ENCODE measurements around the gene TSPAN4. TPM values are rescaled to one million over a fixed set of nuclear protein-coding genes. Genes with fewer than 3 reads are reported as not detected.
A peak's percentile ranks its signal among the peaks of the same experiment; 100 is the strongest.

TSPAN4 gene
- total RNA-seq, 2 experiments from 2014 or later: 5.2 to 5.3 TPM

DNA sequence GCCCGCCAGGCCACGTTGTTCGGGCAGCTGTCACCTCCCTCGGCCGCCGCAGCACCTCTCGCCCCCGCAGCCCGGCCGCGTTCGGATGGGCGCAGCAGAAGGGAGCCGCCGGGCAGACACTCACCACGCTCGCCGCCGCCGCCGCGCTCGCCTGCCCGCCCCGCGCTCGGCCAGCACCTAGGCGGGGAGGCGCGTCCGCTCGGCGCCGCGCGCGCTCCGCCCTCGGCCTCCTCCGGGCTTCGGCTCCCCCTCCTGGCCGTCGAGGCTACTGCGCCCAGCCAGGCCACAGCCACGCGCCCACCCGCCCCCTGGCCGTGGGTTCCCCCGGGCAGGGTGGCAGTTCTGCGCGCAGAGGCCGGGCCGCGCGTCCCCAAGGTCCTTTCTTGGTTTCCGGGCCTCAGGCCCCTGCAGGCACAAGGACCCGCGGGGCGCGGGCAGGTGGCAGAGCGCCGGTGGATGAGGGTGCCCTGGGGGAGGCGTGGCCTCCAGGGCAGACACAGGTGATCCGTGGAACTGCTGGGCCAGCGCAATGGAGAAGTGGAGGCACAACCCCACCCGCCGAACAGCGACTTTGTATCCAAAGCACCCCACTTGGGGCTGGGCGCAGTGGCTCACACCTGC, 44.4 kb upstream of the TSPAN4 start, which contains the start of gene SLC25A22:
TSS of gene SLC25A22 (minus strand) at position 189 of the 621 bp plus-strand sequence. CDS start 3,275 bp downstream, outside the sequence.
- CTCF ChIA-PET: interaction anchor here (1.2 kb wide), 1 partner anchor 11 kb away, joined by 7 read pairs; the partner anchor contains the start of gene RPLP2
- Mint-ChIP-seq H3K27ac (peak within 1 kb of the TSS; percentile 76), H3K4me1 (ENCODE audit: low read depth) (peaks cover 19% of the 10 kb centered on the region), H3K27me3 (no peaks in the 10 kb centered on the region), H3K36me3 (peaks cover 12% of the 10 kb centered on the region), H3K4me3 (peak within 1 kb of the TSS; percentile 81), H3K9me3 (no peaks in the 10 kb centered on the region)
- POLR2A ChIA-PET: no interaction called here
- intact Hi-C loops (cut with micrococcal nuclease): loop anchor here (5.0 to 10.0 kb wide), 3 partner anchors 181 to 383 kb away; partner anchors contain the start of genes IRF7 and SIGIRR
- peak; percentile 88 for DNase-seq

DNA sequence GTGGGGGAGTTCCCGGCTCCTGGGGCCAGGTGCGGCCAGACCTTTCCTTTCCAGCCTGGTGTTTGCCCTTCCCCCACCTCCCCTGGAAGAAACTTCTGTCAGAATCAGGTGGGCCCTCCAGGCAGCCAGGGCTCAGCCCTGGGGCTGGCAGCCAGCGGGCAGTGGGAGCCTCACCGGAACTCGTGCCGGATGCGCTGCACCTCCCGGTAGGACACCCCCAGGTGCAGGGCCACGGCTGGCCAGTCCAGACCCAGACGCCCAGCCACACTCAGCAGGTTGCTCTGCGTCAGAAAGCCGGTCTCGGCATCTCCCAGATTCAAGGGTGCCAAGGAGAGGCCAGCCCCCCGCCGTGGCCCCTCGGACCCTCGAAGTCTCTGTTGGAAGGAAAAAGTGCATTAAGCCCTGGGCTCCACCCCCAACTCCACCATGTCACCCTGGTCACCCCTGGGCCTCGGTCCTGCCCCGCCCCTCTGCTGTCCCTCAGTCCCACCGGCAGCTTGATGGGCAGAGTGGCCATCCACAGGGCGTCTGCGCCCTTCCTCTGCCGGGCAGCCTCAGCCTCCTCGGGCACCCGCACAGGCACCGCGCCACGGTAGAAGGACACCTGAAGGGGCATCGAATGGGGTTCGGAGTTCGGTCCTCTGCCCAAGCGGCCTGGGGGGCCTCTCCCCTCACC, 42.9 kb upstream of the TSPAN4 start:
- intact Hi-C loops (cut with micrococcal nuclease): loop anchor here (5.0 to 10.0 kb wide), 3 partner anchors 182 to 385 kb away; partner anchors contain the start of genes IRF7 and SIGIRR
- ChIA-PET CTCF (interaction anchor here (0.9 to 1.2 kb wide), 2 partner anchors 9 to 22 kb away, joined by 4 to 7 read pairs; partner anchors contain the start of gene RPLP2), POLR2A (interaction anchor here (1.2 kb wide), 1 partner anchor 10 kb away, joined by 5 read pairs; the partner anchor contains the start of gene RPLP2)
- Mint-ChIP-seq H3K36me3 (peaks cover 7% of the 10 kb centered on the region), H3K9me3 (no peaks in the 10 kb centered on the region), H3K27ac (no peak overlapping the region), H3K4me3 (no peak overlapping the region), H3K27me3 (no peaks in the 10 kb centered on the region), H3K4me1 (ENCODE audit: low read depth) (peaks cover 25% of the 10 kb centered on the region)
- no peak for DNase-seq

DNA sequence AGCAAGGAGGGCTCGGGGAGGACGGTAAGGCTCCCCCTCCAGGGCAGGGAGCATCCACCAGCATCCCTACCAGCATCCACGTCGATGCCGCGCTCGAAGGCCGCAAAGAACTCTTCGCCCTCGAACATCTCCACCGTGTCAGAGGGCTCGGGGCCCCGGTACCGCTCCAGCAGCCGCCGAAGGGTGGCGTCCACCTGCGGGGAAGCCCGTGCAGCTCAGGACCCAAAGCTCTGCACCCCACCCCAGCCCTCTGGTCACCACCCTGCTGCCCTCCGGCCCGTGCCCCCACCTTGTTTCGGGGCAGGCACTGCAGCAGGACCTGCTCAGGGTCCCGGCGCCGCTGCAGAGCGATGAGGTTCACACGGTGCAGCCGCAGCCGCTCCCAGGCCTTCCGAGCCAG, 42.2 kb upstream of the TSPAN4 start:
- H3K27ac Mint-ChIP-seq: no peak overlapping the region
- peaks cover 19% of the 10 kb centered on the region for H3K4me1 Mint-ChIP-seq (ENCODE audit: low read depth)
- CTCF ChIA-PET: no interaction called here
- intact Hi-C loops (cut with micrococcal nuclease): no loop called here
- H3K27me3 Mint-ChIP-seq: no peaks in the 10 kb centered on the region
- no peak overlapping the region for H3K4me3 Mint-ChIP-seq
- peaks cover 6% of the 10 kb centered on the region for H3K36me3 Mint-ChIP-seq
- H3K9me3 Mint-ChIP-seq: no peaks in the 10 kb centered on the region
- POLR2A ChIA-PET: interaction anchor here (1.2 kb wide), 1 partner anchor 9 kb away, joined by 5 read pairs; the partner anchor contains the start of gene RPLP2
- DNase-seq: no peak

DNA sequence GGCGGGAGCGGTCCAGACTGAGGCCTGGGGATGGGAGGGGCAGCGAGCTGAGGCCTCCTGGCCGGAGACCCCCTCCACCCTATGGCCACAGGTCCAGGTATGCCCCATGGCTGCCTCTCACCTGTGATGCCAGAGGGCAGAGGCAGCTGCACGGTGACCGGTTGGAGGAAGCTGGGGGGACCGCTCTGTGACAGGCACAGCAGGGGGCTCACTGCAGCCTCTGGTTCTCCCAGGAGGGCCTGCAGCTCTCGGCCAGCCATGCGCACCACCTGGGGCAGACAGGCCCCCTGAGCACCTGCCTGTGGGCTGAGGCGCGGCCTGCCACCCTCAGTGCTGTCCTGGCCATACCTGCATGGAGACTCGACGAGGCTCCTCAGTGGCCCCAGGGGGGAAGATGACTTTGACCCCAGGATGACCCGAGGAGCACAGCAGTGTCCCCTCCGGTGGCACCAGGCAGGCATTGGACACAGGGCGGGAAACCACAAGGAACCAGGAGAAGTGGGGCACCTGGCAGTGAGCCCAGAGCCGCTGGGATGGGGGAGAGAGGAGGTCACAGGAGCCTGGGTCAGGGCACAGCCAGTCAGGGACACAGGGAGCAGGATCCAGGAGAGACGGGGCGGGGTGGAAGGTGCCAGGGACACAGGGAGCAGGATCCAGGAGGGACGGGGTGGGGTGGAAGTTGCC, 41.4 kb upstream of the TSPAN4 start:
- CTCF ChIA-PET: no interaction called here
- Mint-ChIP-seq H3K4me1 (ENCODE audit: low read depth) (peaks cover 18% of the 10 kb centered on the region), H3K27me3 (no peaks in the 10 kb centered on the region), H3K4me3 (no peak overlapping the region), H3K27ac (no peak overlapping the region), H3K36me3 (peaks cover 6% of the 10 kb centered on the region), H3K9me3 (no peaks in the 10 kb centered on the region)
- DNase-seq: no peak
- POLR2A ChIA-PET: interaction anchor here (1.2 kb wide), 1 partner anchor 8 kb away, joined by 5 read pairs; the partner anchor contains the start of gene RPLP2
- intact Hi-C loops (cut with micrococcal nuclease): no loop called here

DNA sequence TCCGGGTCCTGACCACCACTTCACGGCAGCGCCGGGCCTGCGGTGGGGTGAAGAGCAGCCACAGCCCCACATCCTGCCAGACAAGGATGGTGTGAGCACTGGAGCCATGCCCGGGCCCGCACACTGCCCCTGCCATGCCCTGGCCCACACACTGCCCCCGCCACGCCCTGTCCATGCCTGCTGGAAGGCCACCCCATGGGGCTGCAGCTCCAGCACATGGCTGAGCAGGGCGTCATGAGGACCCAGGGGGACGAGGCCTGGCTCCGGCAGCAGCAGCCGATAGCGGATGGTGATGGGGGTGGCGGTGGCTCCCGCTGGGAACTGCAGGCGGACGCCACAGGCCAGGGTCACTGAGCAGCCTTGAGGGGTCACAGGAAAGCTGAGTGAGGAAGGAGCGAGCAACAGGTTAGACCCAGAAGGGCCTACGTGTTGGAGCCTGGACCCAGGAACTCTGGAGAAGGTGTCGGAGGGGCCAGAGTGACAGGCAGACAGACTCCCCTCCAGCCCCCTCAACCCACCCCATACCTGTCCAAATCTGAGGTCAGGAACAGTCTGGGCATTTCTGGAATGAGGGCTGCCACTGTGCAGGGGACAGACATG, 40.5 kb upstream of the TSPAN4 start:
- no peak overlapping the region for H3K4me3 Mint-ChIP-seq
- H3K9me3 Mint-ChIP-seq: no peaks in the 10 kb centered on the region
- H3K36me3 Mint-ChIP-seq: peaks cover 6% of the 10 kb centered on the region
- intact Hi-C loops (cut with micrococcal nuclease): no loop called here
- ChIA-PET CTCF (no interaction called here), POLR2A (interaction anchor here (0.7 to 1.1 kb wide), 2 partner anchors 10 to 39 kb away, joined by 3 read pairs; no protein-coding TSS in a partner anchor)
- peaks cover 13% of the 10 kb centered on the region for H3K4me1 Mint-ChIP-seq (ENCODE audit: low read depth)
- no peak overlapping the region for H3K27ac Mint-ChIP-seq
- DNase-seq: no peak
- no peaks in the 10 kb centered on the region for H3K27me3 Mint-ChIP-seq

DNA sequence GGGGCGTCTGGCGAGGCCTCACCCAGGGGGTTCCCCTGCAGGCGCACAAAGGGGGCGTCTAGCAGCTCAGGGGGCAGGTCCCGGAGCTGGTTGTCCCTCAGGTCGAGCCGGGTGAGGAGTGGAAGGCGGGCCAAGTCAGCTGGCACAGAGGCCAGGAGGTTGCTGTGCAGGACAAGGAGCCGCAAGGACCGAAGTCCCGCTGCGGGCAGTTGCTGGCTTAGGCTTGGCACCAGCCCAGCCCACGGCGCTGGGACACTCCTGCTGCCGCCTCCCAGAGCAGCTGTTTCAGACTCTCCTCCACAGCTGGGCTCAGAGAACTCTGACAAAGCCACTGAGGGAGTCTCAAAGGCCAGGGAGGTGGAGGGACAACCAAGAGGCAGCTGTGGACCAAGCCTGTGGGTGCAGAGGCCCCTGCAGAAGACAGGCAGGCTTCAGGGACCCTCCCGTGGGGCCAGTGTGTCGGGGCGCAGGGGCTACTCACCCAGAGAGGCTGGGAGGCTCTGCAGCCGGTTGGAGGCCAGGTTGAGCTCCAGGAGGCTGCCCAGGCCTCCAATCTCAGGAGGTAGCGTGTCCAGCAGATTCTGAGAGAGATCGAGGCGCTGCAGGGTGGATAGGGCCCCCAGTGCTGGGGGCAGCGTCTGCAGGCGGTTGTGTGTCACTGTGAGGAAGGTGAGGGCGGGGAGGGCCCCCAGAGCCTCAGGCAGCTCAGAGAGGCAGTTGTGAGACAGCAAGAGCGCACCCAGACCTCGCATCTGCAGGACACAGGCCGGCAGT, 39.8 kb upstream of the TSPAN4 start:
- Mint-ChIP-seq H3K36me3 (peaks cover 8% of the 10 kb centered on the region), H3K27me3 (no peaks in the 10 kb centered on the region), H3K9me3 (no peaks in the 10 kb centered on the region), H3K4me3 (peak overlapping the region; percentile 23), H3K27ac (no peak overlapping the region), H3K4me1 (ENCODE audit: low read depth) (peaks cover 15% of the 10 kb centered on the region)
- POLR2A ChIA-PET: interaction anchor here (0.6 to 1.1 kb wide), 3 partner anchors 10 to 55 kb away, joined by 3 read pairs; no protein-coding TSS in a partner anchor
- intact Hi-C loops (cut with micrococcal nuclease): no loop called here
- DNase-seq: no peak
- CTCF ChIA-PET: no interaction called here

DNA sequence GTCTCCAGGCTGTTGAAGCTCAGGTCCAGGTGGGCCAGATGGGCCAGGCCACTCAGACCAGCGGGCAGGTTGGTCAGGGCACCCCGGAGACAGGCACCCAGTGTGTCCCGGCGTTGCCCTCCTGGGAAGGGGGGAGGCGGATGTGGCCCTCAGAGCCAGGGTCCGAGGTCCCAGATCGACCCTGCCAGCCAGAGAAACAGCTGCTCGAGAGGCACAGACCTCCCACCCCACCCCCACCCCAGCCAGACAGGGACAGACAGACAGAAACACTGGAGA, 39.2 kb upstream of the TSPAN4 start:
- Mint-ChIP-seq H3K4me3 (peak overlapping the region; percentile 82), H3K4me1 (ENCODE audit: low read depth) (peaks cover 17% of the 10 kb centered on the region), H3K27ac (no peak overlapping the region), H3K36me3 (peaks cover 9% of the 10 kb centered on the region), H3K9me3 (no peaks in the 10 kb centered on the region), H3K27me3 (no peaks in the 10 kb centered on the region)
- no peak for DNase-seq
- POLR2A ChIA-PET: interaction anchor here (0.6 to 1.5 kb wide), 2 partner anchors 14 to 55 kb away, joined by 3 to 5 read pairs; partner anchors contain the start of gene CEND1
- intact Hi-C loops (cut with micrococcal nuclease): no loop called here
- CTCF ChIA-PET: no interaction called here

DNA sequence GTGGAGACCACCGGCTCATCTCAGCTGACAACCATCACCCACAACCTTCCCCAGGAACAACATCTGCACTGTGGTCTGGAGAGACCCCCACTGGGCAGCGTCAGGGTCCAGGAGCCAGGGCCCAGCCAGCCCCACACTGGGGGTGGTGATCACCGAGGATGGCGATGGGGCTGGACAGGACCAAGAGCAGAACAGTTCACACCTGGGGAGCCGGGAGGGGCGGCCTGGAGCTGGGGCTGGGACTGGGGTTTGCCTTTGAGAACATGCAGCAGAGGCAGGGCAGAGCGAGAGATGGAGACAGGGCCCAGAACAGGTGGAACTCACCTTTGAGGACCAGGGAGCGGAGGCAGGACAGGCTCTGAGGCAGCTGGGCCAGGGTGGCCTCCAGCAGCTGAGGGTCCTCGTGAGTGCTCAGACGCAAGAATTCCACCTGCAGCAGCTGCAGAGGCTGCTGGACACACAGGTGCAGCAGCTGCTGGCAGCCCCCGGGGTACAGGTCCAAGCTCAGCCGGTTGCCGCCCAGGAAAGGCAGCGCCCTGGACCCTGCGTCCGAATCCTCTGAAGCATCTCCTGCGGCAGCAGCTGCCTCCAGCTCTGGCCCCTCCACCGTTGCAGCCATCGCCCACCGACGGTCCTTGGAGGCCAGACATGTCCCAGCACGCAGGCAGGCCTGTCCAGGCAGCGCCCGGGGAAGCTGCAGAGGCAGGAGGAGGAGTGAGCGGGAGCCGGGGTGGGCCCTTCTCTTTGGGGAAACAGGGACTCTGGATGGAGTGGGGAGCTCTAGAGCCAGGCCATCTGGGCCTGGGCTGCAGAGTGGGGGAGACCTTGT, 38.7 kb upstream of the TSPAN4 start:
- H3K36me3 Mint-ChIP-seq: peaks cover 9% of the 10 kb centered on the region
- CTCF ChIA-PET: interaction anchor here (1.0 to 1.1 kb wide), 2 partner anchors 8 to 15 kb away, joined by 4 to 6 read pairs; no protein-coding TSS in a partner anchor

DNA sequence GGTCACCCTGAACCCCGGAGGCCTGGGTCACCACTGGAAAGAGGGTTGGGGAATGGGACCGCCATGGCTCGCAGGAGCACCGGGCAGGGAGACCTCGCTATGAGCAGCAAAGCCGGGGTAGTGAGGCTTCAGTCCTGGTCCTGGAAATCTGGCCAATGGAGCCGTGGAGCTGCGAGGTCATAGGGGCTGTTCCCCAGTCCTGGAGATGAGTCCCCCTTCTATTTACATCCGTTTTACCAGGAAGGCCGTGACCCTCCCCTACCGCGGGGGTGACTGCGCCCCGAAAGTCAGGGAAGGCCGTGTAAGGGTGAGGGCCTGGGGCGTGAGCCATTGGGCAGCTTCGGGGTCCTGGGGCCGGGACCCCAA, 38.1 kb upstream of the TSPAN4 start:
- H3K4me1 Mint-ChIP-seq (ENCODE audit: low read depth): peaks cover 17% of the 10 kb centered on the region
- no peaks in the 10 kb centered on the region for H3K9me3 Mint-ChIP-seq
- H3K27me3 Mint-ChIP-seq: no peaks in the 10 kb centered on the region
- intact Hi-C loops (cut with micrococcal nuclease): no loop called here
- no peak for DNase-seq
- ChIA-PET POLR2A (interaction anchor here (1.5 kb wide), 1 partner anchor 15 kb away, joined by 5 read pairs; the partner anchor contains the start of gene CEND1), CTCF (interaction anchor here (1.0 to 1.1 kb wide), 2 partner anchors 9 to 15 kb away, joined by 4 to 6 read pairs; no protein-coding TSS in a partner anchor)
- peak overlapping the region; percentile 74 for H3K27ac Mint-ChIP-seq
- peak overlapping the region; percentile 82 for H3K4me3 Mint-ChIP-seq
- peaks cover 9% of the 10 kb centered on the region for H3K36me3 Mint-ChIP-seq

More for the DNA sequence above, 38.7 kb upstream of the TSPAN4 start:
- Mint-ChIP-seq H3K4me3 (peak overlapping the region; percentile 82), H3K9me3 (no peaks in the 10 kb centered on the region), H3K27me3 (no peaks in the 10 kb centered on the region), H3K27ac (peak overlapping the region; percentile 74), H3K4me1 (ENCODE audit: low read depth) (peaks cover 17% of the 10 kb centered on the region)
- intact Hi-C loops (cut with micrococcal nuclease): no loop called here
- POLR2A ChIA-PET: interaction anchor here (0.5 to 1.5 kb wide), 2 partner anchors 14 to 127 kb away, joined by 3 to 5 read pairs; partner anchors contain the start of gene CEND1
- no peak for DNase-seq
